Hematopoietic multipotent progenitor cell treated with erythropoietin and hydrocortisone succinate and interleukin-3 and kit ligand, for 17 days (in vitro differentiated cells): ENCODE results near the gene TMBIM4.

Experiments used
- DNase-seq: peaks from one replicate; pipeline ENCODE4 v3.0.0-alpha.2; 2015; ENCODE audit warnings: low spot score

TMBIM4 gene

GRCh38 chr12:66090157-66090556 lies 79.6 kb downstream of the TMBIM4 start:
- no peak for DNase-seq

GRCh38 chr12:66087365-66087943 lies 82.3 kb downstream of the TMBIM4 start:
- DNase-seq = peak; percentile 39

- no peak for DNase-seq
These were observed 83.8 kb downstream of the TMBIM4 start for GRCh38 chr12:66085998-66086397.
